GM23248 (cell line): Measurements from ENCODE around the gene CALN1. TPM values are rescaled to one million over a fixed set of nuclear protein-coding genes. Genes with fewer than 3 reads are reported as not detected.

Experiments used
- DNase-seq: peaks from one replicate; pipeline ENCODE4 v3.0.0-alpha.2; 2015
- H2AFZ ChIP-seq: fragments of 200-600 bp; sonication (generic); 2 replicates; pipeline ENCODE4 v1.6.1; 2016; ENCODE audit warnings: antibody characterized with exemption
- H3F3A ChIP-seq: fragments of 200-600 bp; sonication (generic); 2 replicates; pipeline ENCODE4 v1.6.1; 2016; ENCODE audit warnings: mild to moderate bottlenecking, antibody characterized with exemption, mixed run types; ENCODE audit not compliant: insufficient read depth
- H3K27ac ChIP-seq: fragments of 200-600 bp; sonication (generic); 2 replicates; pipeline ENCODE4 v1.5.1; 2016; ENCODE audit warnings: mild to moderate bottlenecking
- H3K27me3 ChIP-seq: fragments of 200-600 bp; sonication (generic); replicated peaks from 2 replicates; pipeline ENCODE4 v1.6.1; 2016; ENCODE audit warnings: mild to moderate bottlenecking; ENCODE audit not compliant: insufficient read depth
- H3K36me3 ChIP-seq: fragments of 200-600 bp; sonication (generic); 2 replicates; pipeline ENCODE4 v1.6.1; 2016; ENCODE audit warnings: low read depth, mild to moderate bottlenecking
- H3K4me1 ChIP-seq: fragments of 200-600 bp; sonication (generic); 2 replicates; pipeline ENCODE4 v1.6.1; 2016; ENCODE audit warnings: mild to moderate bottlenecking; ENCODE audit not compliant: insufficient read depth
- H3K4me2 ChIP-seq: fragments of 200-600 bp; sonication (generic); one replicate; pipeline ENCODE4 v1.6.1; 2016; ENCODE audit warnings: mild to moderate bottlenecking; ENCODE audit not compliant: unreplicated experiment
- H3K4me3 ChIP-seq: fragments of 200-600 bp; sonication (generic); 2 replicates; pipeline ENCODE4 v1.5.1; 2016; ENCODE audit warnings: mild to moderate bottlenecking
- H3K79me2 ChIP-seq: fragments of 200-600 bp; sonication (generic); 2 replicates; pipeline ENCODE4 v1.6.1; 2016; ENCODE audit warnings: mild to moderate bottlenecking; ENCODE audit not compliant: insufficient read depth
- H3K9ac ChIP-seq: fragments of 200-600 bp; sonication (generic); 2 replicates; pipeline ENCODE4 v1.6.1; 2016; ENCODE audit warnings: mild to moderate bottlenecking
- H3K9me2 ChIP-seq: fragments of 200-600 bp; sonication (generic); 2 replicates; pipeline ENCODE4 v1.6.1; 2016; ENCODE audit warnings: mixed run types, mild to moderate bottlenecking, moderate library complexity; ENCODE audit not compliant: insufficient read depth
- H3K9me3 ChIP-seq: fragments of 200-600 bp; sonication (generic); one replicate; pipeline ENCODE4 v1.6.1; 2017; ENCODE audit warnings: low read depth
- H4K20me1 ChIP-seq: fragments of 200-600 bp; sonication (generic); 2 replicates; pipeline ENCODE4 v1.6.0; 2016; ENCODE audit not compliant: insufficient read depth
- EZH2 ChIP-seq: fragments of 200-600 bp; sonication (generic); IDR thresholded peaks from 2 replicates; pipeline ENCODE4 v1.6.1; 2018; ENCODE audit warnings: antibody characterized with exemption, mild to moderate bottlenecking; ENCODE audit not compliant: insufficient read depth, poor library complexity, severe bottlenecking
- EZH2phosphoT487 ChIP-seq: fragments of 200-600 bp; sonication (generic); IDR thresholded peaks from 2 replicates; pipeline ENCODE4 v1.6.1; 2018; ENCODE audit warnings: antibody characterized with exemption, moderate library complexity, mild to moderate bottlenecking, low read depth; ENCODE audit not compliant: insufficient read depth
- WGBS, 2 experiments: methylation state at CpG; one replicate each; pipeline ENCODE4 v1.1.6; 2015 to 2017; ENCODE audit warnings: low lambda C conversion rate in 2 of 2, low coverage in 1 of 2; ENCODE audit errors: missing lambda C conversion rate in 2 of 2; 5-methylcytosine and 5-hydroxymethylcytosine counted together
- in situ Hi-C: fragments of 300-500 bp; cut with MboI; formaldehyde crosslinking; loops from 2 replicates; pipeline ENCODE4 v1.15.0; 2020
- polyA plus RNA-seq: library from polyadenylated mRNA; unstranded; fragments of >200 nt; fragmentation: Nextera tagmentation; extraction: Ambion mirVana; gene quantifications from 2 replicates; pipeline ENCODE4 v1.2.1, GENCODE V29; 2016
- total RNA-seq: library from RNA; depleted of rRNA; stranded (reverse); fragments of >200 nt; shearing (Covaris generic); gene quantifications from 2 replicates; pipeline ENCODE4 v1.2.3, GENCODE V29; 2014

Gene CALN1
- total and polyA plus RNA-seq, 2 experiments from 2014 or later: not detected

DNA sequence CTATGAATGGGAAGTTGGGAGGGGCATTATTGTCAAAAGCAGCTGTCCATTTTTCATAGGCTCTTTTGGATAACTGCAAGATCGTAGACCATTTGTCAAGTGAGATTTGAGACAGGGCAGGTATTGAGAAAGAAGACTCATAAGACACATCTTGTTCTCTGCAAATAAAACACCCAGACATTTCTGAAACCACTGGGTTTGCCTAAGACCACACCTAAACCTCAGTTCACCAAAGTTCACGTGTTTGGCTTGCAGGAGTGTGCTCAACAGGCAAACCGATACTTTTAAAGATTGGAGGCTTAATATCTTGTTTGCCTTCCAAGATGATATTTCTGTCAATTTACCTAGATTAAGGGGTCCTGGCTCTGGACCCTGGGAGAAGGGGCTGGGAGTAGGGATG lies 628.4 kb downstream of the CALN1 start:
- 5 to 8% methylated on average over 3 of the region's 3 CpGs for whole genome bisulfite sequencing, 2 experiments
- no peaks in the 10 kb centered on the region for H3K79me2 ChIP-seq
- no peaks in the 10 kb centered on the region for H3K9me3 ChIP-seq
- no peaks in the 10 kb centered on the region for H3K36me3 ChIP-seq
- no peaks in the 10 kb centered on the region for H4K20me1 ChIP-seq
- no peaks in the 10 kb centered on the region for H3K27me3 ChIP-seq
- H3F3A ChIP-seq: no peaks in the 10 kb centered on the region
- no peak overlapping the region for H3K9ac ChIP-seq
- in situ Hi-C loops: no loop called here
- no peak overlapping the region for H3K4me2 ChIP-seq
- H3K4me3 ChIP-seq: no peak overlapping the region
- no peak overlapping the region for H2AFZ ChIP-seq
- TF ChIP-seq EZH2phosphoT487: no peak
- no peak for TF ChIP-seq EZH2
- no peak overlapping the region for H3K27ac ChIP-seq
- no peaks in the 10 kb centered on the region for H3K9me2 ChIP-seq
- no peaks in the 10 kb centered on the region for H3K4me1 ChIP-seq
- DNase-seq: no peak

DNA sequence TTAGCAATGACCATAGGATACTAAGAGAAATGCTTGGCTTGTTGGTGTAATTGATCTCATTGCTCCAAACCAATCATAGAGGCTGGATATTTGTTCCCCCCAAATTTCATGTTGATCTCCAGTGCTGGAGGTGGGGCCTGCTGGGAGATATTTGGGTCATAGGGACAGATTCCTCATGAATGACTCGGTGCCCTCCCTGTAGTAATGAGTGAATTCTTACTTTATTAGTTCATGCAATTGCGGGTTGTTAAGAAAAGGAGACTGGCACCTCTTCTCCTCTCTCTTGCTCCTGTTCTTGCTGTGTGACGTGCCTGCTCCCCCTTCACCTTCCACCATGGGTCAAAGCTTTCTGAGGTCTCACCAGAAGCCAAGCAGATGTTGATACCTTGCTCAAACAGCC lies 630.1 kb downstream of the CALN1 start:
- in situ Hi-C loops: no loop called here
- TF ChIP-seq EZH2: no peak
- WGBS, 2 experiments: 34 to 40% methylated on average over 3 of the region's 3 CpGs
- no peaks in the 10 kb centered on the region for H3F3A ChIP-seq
- H3K4me1 ChIP-seq: no peaks in the 10 kb centered on the region
- H3K36me3 ChIP-seq: no peaks in the 10 kb centered on the region
- H3K4me2 ChIP-seq: no peak overlapping the region
- no peak overlapping the region for H2AFZ ChIP-seq
- no peak overlapping the region for H3K27ac ChIP-seq
- H3K9ac ChIP-seq: no peak overlapping the region
- H3K79me2 ChIP-seq: no peaks in the 10 kb centered on the region
- H3K27me3 ChIP-seq: no peaks in the 10 kb centered on the region
- H3K9me3 ChIP-seq: no peaks in the 10 kb centered on the region
- no peak overlapping the region for H3K4me3 ChIP-seq
- H4K20me1 ChIP-seq: no peaks in the 10 kb centered on the region
- no peaks in the 10 kb centered on the region for H3K9me2 ChIP-seq
- DNase-seq: no peak

DNA sequence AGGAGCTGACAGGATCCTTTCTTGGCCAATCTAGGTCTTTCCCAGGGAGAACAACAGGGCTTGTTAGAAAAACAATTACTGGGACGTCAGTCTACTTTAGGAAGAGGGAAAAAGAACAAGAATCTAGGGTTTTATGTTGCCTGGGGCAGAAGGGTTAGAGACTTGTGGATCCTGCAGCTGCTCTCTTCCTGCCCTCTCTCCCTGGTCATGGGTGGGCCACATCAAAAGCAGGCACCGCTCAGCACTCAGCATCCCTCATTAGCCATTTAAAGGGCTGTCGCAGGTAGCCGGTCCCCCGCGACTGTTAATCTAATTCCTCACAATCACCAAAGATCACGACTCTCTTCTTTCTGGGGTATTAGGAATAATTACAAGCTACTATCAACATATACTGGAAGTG lies 631.9 kb downstream of the CALN1 start:
- no peaks in the 10 kb centered on the region for H3F3A ChIP-seq
- WGBS, 2 experiments: 43 to 48% methylated on average over 7 of the region's 7 CpGs
- TF ChIP-seq EZH2 (no peak), EZH2phosphoT487 (no peak)
- no peak overlapping the region for H3K9ac ChIP-seq
- no peaks in the 10 kb centered on the region for H4K20me1 ChIP-seq
- no peak overlapping the region for H3K27ac ChIP-seq
- H3K79me2 ChIP-seq: no peaks in the 10 kb centered on the region
- no peak overlapping the region for H3K4me3 ChIP-seq
- H3K36me3 ChIP-seq: no peaks in the 10 kb centered on the region
- in situ Hi-C loops: no loop called here
- H3K4me1 ChIP-seq: no peaks in the 10 kb centered on the region
- no peaks in the 10 kb centered on the region for H3K9me2 ChIP-seq
- H3K4me2 ChIP-seq: no peak overlapping the region
- H3K27me3 ChIP-seq: no peaks in the 10 kb centered on the region
- no peak overlapping the region for H2AFZ ChIP-seq
- DNase-seq: no peak
- H3K9me3 ChIP-seq: no peaks in the 10 kb centered on the region

DNA sequence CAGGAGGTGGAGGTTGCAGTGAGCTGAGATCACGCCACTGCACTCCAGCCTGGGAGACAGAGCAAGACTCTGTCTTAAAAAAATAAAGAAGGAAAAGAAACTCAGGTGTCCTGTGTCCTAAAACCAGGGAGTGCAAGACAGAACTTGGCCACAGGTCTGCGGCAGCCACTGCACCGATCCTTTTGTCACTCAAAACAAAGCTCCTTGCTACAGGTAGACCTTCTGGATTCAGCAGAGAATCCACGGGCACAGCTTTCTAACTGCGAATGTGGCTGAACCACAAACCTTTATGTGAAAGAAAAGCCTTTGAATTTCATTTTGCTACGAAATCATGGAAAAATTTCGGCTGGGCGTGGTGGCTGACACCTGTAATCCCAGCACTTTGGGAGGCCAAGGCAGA lies 634.9 kb downstream of the CALN1 start:
- H3K27me3 ChIP-seq: no peaks in the 10 kb centered on the region
- H3K4me3 ChIP-seq: no peak overlapping the region
- no peaks in the 10 kb centered on the region for H3K9me2 ChIP-seq

DNA sequence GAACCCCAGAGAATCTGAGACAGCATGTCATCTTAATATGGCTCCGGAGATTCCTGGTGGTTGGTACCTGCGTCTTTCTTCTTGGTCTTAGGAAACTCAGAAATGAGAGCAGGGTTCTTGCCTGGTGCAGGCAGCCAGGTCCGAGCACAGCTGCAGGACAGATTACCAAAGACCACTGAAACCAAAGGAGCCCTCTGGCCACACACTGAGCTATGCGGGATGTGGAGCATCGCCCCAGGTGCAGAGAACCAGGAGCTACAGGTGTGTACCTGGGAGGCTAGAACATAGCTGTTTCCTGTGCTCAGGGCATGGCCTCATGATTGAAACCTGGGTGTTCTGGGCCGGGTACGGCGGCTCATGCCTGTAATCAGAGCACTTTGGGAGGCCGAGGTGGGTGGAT lies 635.4 kb downstream of the CALN1 start:
- Histone ChIP-seq H3F3A (no peaks in the 10 kb centered on the region), H3K27me3 (no peaks in the 10 kb centered on the region), H3K4me2 (no peak overlapping the region), H3K36me3 (no peaks in the 10 kb centered on the region), H3K27ac (no peak overlapping the region), H3K9me3 (no peaks in the 10 kb centered on the region), H3K4me1 (no peaks in the 10 kb centered on the region), H2AFZ (no peak overlapping the region), H3K9me2 (no peaks in the 10 kb centered on the region), H3K4me3 (no peak overlapping the region), H3K79me2 (no peaks in the 10 kb centered on the region), H4K20me1 (no peaks in the 10 kb centered on the region), H3K9ac (no peak overlapping the region)
- in situ Hi-C loops: no loop called here
- WGBS, 2 experiments: 44 to 48% methylated on average over 9 of the region's 9 CpGs
- DNase-seq: no peak
- no peak for TF ChIP-seq EZH2phosphoT487
- TF ChIP-seq EZH2: no peak

More for the DNA sequence above, 634.9 kb downstream of the CALN1 start:
- no peaks in the 10 kb centered on the region for H3K4me1 ChIP-seq
- no peaks in the 10 kb centered on the region for H3K9me3 ChIP-seq
- 31 to 44% methylated on average over 8 of the region's 8 CpGs for WGBS, 2 experiments
- H4K20me1 ChIP-seq: no peaks in the 10 kb centered on the region
- in situ Hi-C loops: no loop called here
- no peak overlapping the region for H3K9ac ChIP-seq
- H3K4me2 ChIP-seq: no peak overlapping the region
- no peaks in the 10 kb centered on the region for H3F3A ChIP-seq
- no peak for TF ChIP-seq EZH2phosphoT487
- TF ChIP-seq EZH2: no peak
- H3K36me3 ChIP-seq: no peaks in the 10 kb centered on the region
- DNase-seq: no peak
- H3K27ac ChIP-seq: no peak overlapping the region
- H3K79me2 ChIP-seq: no peaks in the 10 kb centered on the region
- H2AFZ ChIP-seq: no peak overlapping the region
